HepG2 (cell line): ENCODE measurements around the gene KIF22. TPM values are rescaled to one million over a fixed set of nuclear protein-coding genes. Genes with fewer than 3 reads are reported as not detected.

Experiments
- CREM ChIP-seq, 2 experiments: sonication (generic) in 1 of 2; formaldehyde crosslinking in 1 of 2; IDR thresholded peaks; 2 replicates each; pipeline versions ENCODE4 v1.4.0 to v1.6.1; 2016 to 2020; ENCODE audit warnings: antibody characterized with exemption in 1 of 2, mild to moderate bottlenecking in 1 of 2, missing genetic modification reagents in 1 of 2
- DNMT3B ChIP-seq: conservative IDR thresholded peaks from 2 replicates; pipeline ENCODE4 v1.6.1; 2016; ENCODE audit warnings: missing biosample characterization, control low read depth
- EHMT2 ChIP-seq: fragments of 200-600 bp; sonication (generic); IDR thresholded peaks from 2 replicates; pipeline ENCODE4 v1.7.0; 2017; ENCODE audit warnings: antibody characterized with exemption, low read depth, low read length, borderline replicate concordance
- ERF ChIP-seq: IDR thresholded peaks from 2 replicates; pipeline ENCODE4 v1.6.1; 2018; ENCODE audit warnings: missing biosample characterization, missing genetic modification reagents
- ETV6 ChIP-seq: sonication (generic); formaldehyde crosslinking; conservative IDR thresholded peaks from 2 replicates; pipeline ENCODE4 v1.4.0; 2020; ENCODE audit warnings: missing genetic modification reagents
- KDM4B ChIP-seq: sonication (generic); formaldehyde crosslinking; IDR thresholded peaks from 2 replicates; pipeline ENCODE4 v1.4.0; 2020; ENCODE audit warnings: missing genetic modification reagents
- KDM5B ChIP-seq: sonication (generic); formaldehyde crosslinking; IDR thresholded peaks from 2 replicates; pipeline ENCODE4 v1.4.0; 2020; ENCODE audit warnings: missing genetic modification reagents, mild to moderate bottlenecking, borderline replicate concordance
- KLF12 ChIP-seq: sonication (generic); formaldehyde crosslinking; IDR thresholded peaks from 2 replicates; pipeline ENCODE4 v1.4.0; 2020; ENCODE audit warnings: missing genetic modification reagents, borderline replicate concordance
- KLF6 ChIP-seq: IDR thresholded peaks from 2 replicates; pipeline ENCODE4 v1.8.0; 2016; ENCODE audit warnings: missing biosample characterization, missing genetic modification reagents
- MNT ChIP-seq: fragments of 450-650 bp; IDR thresholded peaks from 2 replicates; pipeline ENCODE4 v1.6.1; 2016
- NR2F2 ChIP-seq: IDR thresholded peaks from 2 replicates; pipeline ENCODE4 v1.6.1; 2012; ENCODE audit warnings: low read depth, inconsistent platforms, borderline replicate concordance
- RAD51 ChIP-seq: fragments of 450-650 bp; IDR thresholded peaks from 2 replicates; pipeline ENCODE4 v1.6.1; 2016; ENCODE audit warnings: borderline replicate concordance
- RBM22 ChIP-seq: fragments of 200-400 bp; formaldehyde crosslinking; optimal IDR thresholded peaks from 2 replicates; pipeline ENCODE3; 2017; ENCODE audit warnings: mild to moderate bottlenecking, low read length, moderate library complexity
- SRSF1 ChIP-seq: fragments of 200-400 bp; formaldehyde crosslinking; optimal IDR thresholded peaks from 2 replicates; pipeline ENCODE3; 2017; ENCODE audit warnings: mild to moderate bottlenecking, low read depth, low read length, moderate library complexity
- TBP ChIP-seq: sonication (generic); formaldehyde crosslinking; IDR thresholded peaks from 2 replicates; pipeline ENCODE4 v1.5.0; 2020; ENCODE audit warnings: missing genetic modification reagents
- THAP8 ChIP-seq: sonication (generic); formaldehyde crosslinking; IDR thresholded peaks from 2 replicates; pipeline ENCODE4 v1.5.1; 2020; ENCODE audit warnings: missing genetic modification reagents, mild to moderate bottlenecking, borderline replicate concordance
- ZIK1 ChIP-seq: sonication (generic); formaldehyde crosslinking; IDR thresholded peaks from 2 replicates; pipeline ENCODE4 v1.5.0; 2020; ENCODE audit warnings: mild to moderate bottlenecking, low read depth, missing genetic modification reagents, borderline replicate concordance
- ZNF337 ChIP-seq: sonication (generic); formaldehyde crosslinking; IDR thresholded peaks from 2 replicates; pipeline ENCODE4 v1.5.1; 2020; ENCODE audit warnings: missing genetic modification reagents, low read depth, mild to moderate bottlenecking, borderline replicate concordance
- ZNF382 ChIP-seq: sonication (generic); formaldehyde crosslinking; IDR thresholded peaks from 2 replicates; pipeline ENCODE4 v1.5.0; 2020; ENCODE audit warnings: missing genetic modification reagents, mild to moderate bottlenecking, borderline replicate concordance
- ZNF574 ChIP-seq: sonication (generic); formaldehyde crosslinking; IDR thresholded peaks from 2 replicates; pipeline ENCODE4 v1.4.0; 2020; ENCODE audit warnings: missing genetic modification reagents
- polyA plus RNA-seq, 8 experiments: library from polyadenylated mRNA; depleted of rRNA in 3 of 8; stranded (reverse) in 7 of 8; unstranded in 1 of 8; fragments of >200 nt; fragmentation: Illumina TruSeq in 4 of 8; extraction: Trizol in 4 of 8; gene quantifications; 2 replicates each; pipeline versions ENCODE4 v1.2.1 to v1.2.3, GENCODE V29; 2011 to 2016; ENCODE audit warnings: low read depth in 4 of 8, missing spikeins in 1 of 8, mixed read lengths in 1 of 8; ENCODE audit not compliant: insufficient read depth in 1 of 8
- total RNA-seq, 5 experiments: library from RNA; depleted of rRNA; stranded (reverse); fragments of >200 nt; fragmentation: Illumina TruSeq; extraction: Trizol; gene quantifications; 2 replicates each; pipeline ENCODE4 v1.2.3, GENCODE V29; 2016; ENCODE audit warnings: low read depth in 1 of 5
- TF ChIP-seq, protein P1 (sequence below): sonication (generic); formaldehyde crosslinking; IDR thresholded peaks from 2 replicates; pipeline ENCODE4 v1.5.0; 2020; ENCODE audit warnings: mild to moderate bottlenecking, missing genetic modification reagents
- TF ChIP-seq, protein P2 (sequence below): sonication (generic); formaldehyde crosslinking; IDR thresholded peaks from 2 replicates; pipeline ENCODE4 v1.4.0; 2020; ENCODE audit warnings: missing genetic modification reagents

KIF22 gene
- total and polyA plus RNA-seq, 2 of the 13 experiments (the other 11 are each of a cell fraction or from before 2014, with no cell fraction given) = 95.8 to 118 TPM

GRCh38 chr16:29809850-29810698, 19.5 kb downstream of the KIF22 start (continued):
- TF ChIP-seq CREM (IDR thresholded peaks at IDR 0.05) (no peak), CREM (CRISPR knock-in tag; IDR thresholded peaks at IDR 0.05) (no peak), ZNF382 (CRISPR knock-in tag) (no peak), ERF (CRISPR knock-in tag) (no peak), ZIK1 (CRISPR knock-in tag) (no peak), KLF6 (no peak), KDM5B (CRISPR knock-in tag) (no peak), KDM4B (CRISPR knock-in tag) (no peak), NR2F2 (no peak), ZNF574 (CRISPR knock-in tag) (no peak), MNT (no peak), ETV6 (CRISPR knock-in tag) (no peak), RBM22 (peak; percentile 52), DNMT3B (CRISPR knock-in tag) (no peak), RAD51 (no peak), TBP (CRISPR knock-in tag) (no peak), SRSF1 (peak; percentile 5), THAP8 (CRISPR knock-in tag) (0 out of 2 replicates have a peak, but pooled peaks have one; percentile 39), ZNF337 (CRISPR knock-in tag) (no peak), KLF12 (CRISPR knock-in tag) (no peak), EHMT2 (no peak)
- TF ChIP-seq, protein P1, sequence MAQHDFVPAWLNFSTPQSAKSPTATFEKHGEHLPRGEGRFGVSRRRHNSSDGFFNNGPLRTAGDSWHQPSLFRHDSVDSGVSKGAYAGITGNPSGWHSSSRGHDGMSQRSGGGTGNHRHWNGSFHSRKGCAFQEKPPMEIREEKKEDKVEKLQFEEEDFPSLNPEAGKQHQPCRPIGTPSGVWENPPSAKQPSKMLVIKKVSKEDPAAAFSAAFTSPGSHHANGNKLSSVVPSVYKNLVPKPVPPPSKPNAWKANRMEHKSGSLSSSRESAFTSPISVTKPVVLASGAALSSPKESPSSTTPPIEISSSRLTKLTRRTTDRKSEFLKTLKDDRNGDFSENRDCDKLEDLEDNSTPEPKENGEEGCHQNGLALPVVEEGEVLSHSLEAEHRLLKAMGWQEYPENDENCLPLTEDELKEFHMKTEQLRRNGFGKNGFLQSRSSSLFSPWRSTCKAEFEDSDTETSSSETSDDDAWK = no peak
- TF ChIP-seq, protein P2, sequence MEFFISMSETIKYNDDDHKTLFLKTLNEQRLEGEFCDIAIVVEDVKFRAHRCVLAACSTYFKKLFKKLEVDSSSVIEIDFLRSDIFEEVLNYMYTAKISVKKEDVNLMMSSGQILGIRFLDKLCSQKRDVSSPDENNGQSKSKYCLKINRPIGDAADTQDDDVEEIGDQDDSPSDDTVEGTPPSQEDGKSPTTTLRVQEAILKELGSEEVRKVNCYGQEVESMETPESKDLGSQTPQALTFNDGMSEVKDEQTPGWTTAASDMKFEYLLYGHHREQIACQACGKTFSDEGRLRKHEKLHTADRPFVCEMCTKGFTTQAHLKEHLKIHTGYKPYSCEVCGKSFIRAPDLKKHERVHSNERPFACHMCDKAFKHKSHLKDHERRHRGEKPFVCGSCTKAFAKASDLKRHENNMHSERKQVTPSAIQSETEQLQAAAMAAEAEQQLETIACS (CRISPR knock-in tag) = no peak
